GM19099 (cell line): Measurements from ENCODE around the gene PRRC2C.

Experiments
- POLR2A ChIP-seq: IDR thresholded peaks from 3 replicates; pipeline ENCODE4 v1.6.1; 2011; ENCODE audit warnings: low read depth; ENCODE audit not compliant: insufficient read length; ENCODE audit errors: extremely low read depth

Gene PRRC2C

GRCh38 chr1:171550050-171550449, 64.7 kb downstream of the PRRC2C start:
- TF ChIP-seq POLR2A = no peak

GRCh38 chr1:171563675-171564074, 78.3 kb downstream of the PRRC2C start:
- no peak for TF ChIP-seq POLR2A

- TF ChIP-seq POLR2A = no peak
Measured at GRCh38 chr1:171566467-171566866, 81.1 kb downstream of the PRRC2C start.

- no peak for TF ChIP-seq POLR2A
Measured at GRCh38 chr1:171570295-171570694, 85.0 kb downstream of the PRRC2C start.

- TF ChIP-seq POLR2A = no peak
Measured at GRCh38 chr1:171576144-171576543, 90.8 kb downstream of the PRRC2C start.

GRCh38 chr1:171581226-171581625, 95.9 kb downstream of the PRRC2C start:
- TF ChIP-seq POLR2A = no peak

- no peak for TF ChIP-seq POLR2A
Measured at GRCh38 chr1:171581766-171582165, 96.4 kb downstream of the PRRC2C start.

GRCh38 chr1:171582589-171582988, 97.3 kb downstream of the PRRC2C start:
- no peak for TF ChIP-seq POLR2A

GRCh38 chr1:171583591-171584201, 98.4 kb downstream of the PRRC2C start:
- TF ChIP-seq POLR2A = no peak

- TF ChIP-seq POLR2A = no peak
Measured at GRCh38 chr1:171585715-171586114, 100.4 kb downstream of the PRRC2C start.

- TF ChIP-seq POLR2A = no peak
Measured at GRCh38 chr1:171588230-171588629, 102.9 kb downstream of the PRRC2C start.

- no peak for TF ChIP-seq POLR2A
Measured at GRCh38 chr1:171590022-171590421, 104.7 kb downstream of the PRRC2C start.

- TF ChIP-seq POLR2A = no peak
Measured at GRCh38 chr1:171595324-171595723, 110.0 kb downstream of the PRRC2C start.

GRCh38 chr1:171596119-171596518, 110.8 kb downstream of the PRRC2C start:
- no peak for TF ChIP-seq POLR2A

GRCh38 chr1:171596705-171597104, 111.4 kb downstream of the PRRC2C start:
- no peak for TF ChIP-seq POLR2A

- TF ChIP-seq POLR2A = no peak
Measured at GRCh38 chr1:171597203-171597602, 111.9 kb downstream of the PRRC2C start.

GRCh38 chr1:171600862-171601261, 115.5 kb downstream of the PRRC2C start:
- no peak for TF ChIP-seq POLR2A
